ENCODE data around the gene SNX24.
"Not testable (repeated sequence)": the region's sequence is repeated elsewhere in the genome, so short reads cannot be mapped to it uniquely, and the experiment has no call there.

The SNX24 gene

GRCh38 chr5:122845229-122846050 is at the start of gene SNX24:
Gene SNX24 (plus strand): TSS chr5:122845613. CDS start chr5:122845634, 21 bp downstream.
- DNase-seq (ENCODE audit: low read depth in 2 of 2), result no peak

GRCh38 chr5:122805481-122805880 is 39.9 kb upstream of the SNX24 start:
- peak; percentile 29 to 40 for DNase-seq (ENCODE audit: low read depth in 2 of 2)

- no peak for DNase-seq (ENCODE audit: low read depth in 2 of 2)
Observed at GRCh38 chr5:122810405-122810804, 35.0 kb upstream of the SNX24 start.

GRCh38 chr5:122815218-122815767 is 30.1 kb upstream of the SNX24 start:
- DNase-seq (ENCODE audit: low read depth in 2 of 2), result no peak

- DNase-seq (ENCODE audit: low read depth in 2 of 2), result no peak
Observed at GRCh38 chr5:122816756-122817155, 28.7 kb upstream of the SNX24 start.

- DNase-seq (ENCODE audit: low read depth in 2 of 2), result no peak
Observed at GRCh38 chr5:122831984-122832383, 13.4 kb upstream of the SNX24 start.

GRCh38 chr5:122835681-122836080 is 9.7 kb upstream of the SNX24 start:
- DNase-seq (ENCODE audit: low read depth in 2 of 2), result no peak

GRCh38 chr5:122836947-122837346 is 8.5 kb upstream of the SNX24 start:
- no peak for DNase-seq (ENCODE audit: low read depth in 2 of 2)

- no peak for DNase-seq (ENCODE audit: low read depth in 2 of 2)
Observed at GRCh38 chr5:122839731-122840130, 5.7 kb upstream of the SNX24 start.

GRCh38 chr5:122842016-122842580 is 3.3 kb upstream of the SNX24 start:
- no peak for DNase-seq (ENCODE audit: low read depth in 2 of 2)

- no peak for DNase-seq (ENCODE audit: low read depth in 2 of 2)
Observed at GRCh38 chr5:122844136-122844909, 1.1 kb upstream of the SNX24 start.

GRCh38 chr5:122844910-122845228 is 544 bp upstream of the SNX24 start:
- DNase-seq (ENCODE audit: low read depth in 2 of 2), result no peak

GRCh38 chr5:122846051-122846550 is 688 bp downstream of the SNX24 start:
- peak in 1 of 2 experiments; percentile 37 for DNase-seq (ENCODE audit: low read depth in 2 of 2)

GRCh38 chr5:122847687-122848081 is 2.3 kb downstream of the SNX24 start:
- no peak for DNase-seq (ENCODE audit: low read depth in 2 of 2)

- DNase-seq (ENCODE audit: low read depth in 2 of 2), result no peak
Observed at GRCh38 chr5:122849771-122850170, 4.4 kb downstream of the SNX24 start.

GRCh38 chr5:122857538-122857937 is 12.1 kb downstream of the SNX24 start:
- DNase-seq (ENCODE audit: low read depth in 2 of 2), result not testable (repeated sequence)

- DNase-seq (ENCODE audit: low read depth in 2 of 2), result no peak
Observed at GRCh38 chr5:122858451-122858850, 13.0 kb downstream of the SNX24 start.

- DNase-seq (ENCODE audit: low read depth in 2 of 2), result no peak
Observed at GRCh38 chr5:122863240-122863639, 17.8 kb downstream of the SNX24 start.

- no peak for DNase-seq (ENCODE audit: low read depth in 2 of 2)
Observed at GRCh38 chr5:122863721-122864120, 18.3 kb downstream of the SNX24 start.

GRCh38 chr5:122864400-122864799 is 19.0 kb downstream of the SNX24 start:
- DNase-seq (ENCODE audit: low read depth in 2 of 2), result no peak

- no peak for DNase-seq (ENCODE audit: low read depth in 2 of 2)
Observed at GRCh38 chr5:122864842-122865241, 19.4 kb downstream of the SNX24 start.

- peak in 1 of 2 experiments; percentile 31 for DNase-seq (ENCODE audit: low read depth in 2 of 2)
Observed at GRCh38 chr5:122870219-122870856, 24.9 kb downstream of the SNX24 start.

Data from fibroblast of skin of left biceps (primary cell).